WTC11 (cell line): ENCODE measurements around the gene GAS5. TPM values are rescaled to one million over a fixed set of nuclear protein-coding genes. Genes with fewer than 3 reads are reported as not detected.
A peak's percentile ranks its signal among the peaks of the same experiment; 100 is the strongest.

Source experiments
- ATAC-seq: fragments of 200-7000 bp; cut with Tn5 transposase; 2 replicates; pipeline ENCODE4 v1.10.0; 2021; ENCODE audit warnings: mild to moderate bottlenecking, moderate library complexity
- CTCF ChIA-PET: fragments of 300-600 bp; sonication (Branson Sonifier 250); formaldehyde crosslinking; loops from one replicate; lab custom pipeline; 2021; ENCODE audit warnings: antibody characterized with exemption; lab: Charles Lee
- POLR2A ChIA-PET: fragments of 350-600 bp; sonication (Branson Sonifier 250); formaldehyde crosslinking; loops from one replicate; lab custom pipeline; 2021; ENCODE audit warnings: antibody characterized with exemption; lab: Charles Lee
- DNase-seq: peaks from one replicate; pipeline ENCODE4 v3.0.0; 2021; ENCODE audit warnings: low spot score
- H3K27ac Mint-ChIP-seq: 2 replicates; pipeline ENCODE4 v1.8.0; 2021; ENCODE audit warnings: mixed read lengths
- H3K27me3 Mint-ChIP-seq: 2 replicates; pipeline ENCODE4 v1.8.0; 2021; ENCODE audit warnings: low read depth, mild to moderate bottlenecking, moderate library complexity, mixed read lengths
- H3K36me3 Mint-ChIP-seq: 2 replicates; pipeline ENCODE4 v1.8.0; 2021; ENCODE audit warnings: mixed read lengths
- H3K4me1 Mint-ChIP-seq: 2 replicates; pipeline ENCODE4 v1.8.0; 2022; ENCODE audit warnings: mixed read lengths
- H3K4me3 Mint-ChIP-seq: 2 replicates; pipeline ENCODE4 v1.8.0; 2021; ENCODE audit warnings: mild to moderate bottlenecking, moderate library complexity, mixed read lengths
- H3K9me3 Mint-ChIP-seq: 2 replicates; pipeline ENCODE4 v1.8.0; 2021; ENCODE audit warnings: mixed read lengths
- AR ChIP-seq: fragments of 250-450 bp; sonication (Bioruptor Pico); IDR thresholded peaks from 2 replicates; pipeline ENCODE4 v1.9.0; 2021; ENCODE audit warnings: mild to moderate bottlenecking
- ATF6 ChIP-seq: sonication (generic); formaldehyde crosslinking; IDR thresholded peaks from 2 replicates; pipeline ENCODE4 v1.8.1; 2023; ENCODE audit warnings: mild to moderate bottlenecking, missing genetic modification reagents
- CREM ChIP-seq: sonication (generic); formaldehyde crosslinking; IDR thresholded peaks from 2 replicates; pipeline ENCODE4 v1.8.1; 2022; ENCODE audit warnings: mild to moderate bottlenecking, missing genetic modification reagents, moderate library complexity
- ETV6 ChIP-seq: sonication (generic); formaldehyde crosslinking; IDR thresholded peaks from 2 replicates; pipeline ENCODE4 v1.8.1; 2022; ENCODE audit warnings: mild to moderate bottlenecking, missing genetic modification reagents
- FOXP1 ChIP-seq: sonication (generic); formaldehyde crosslinking; IDR thresholded peaks from 2 replicates; pipeline ENCODE4 v1.8.0; 2022; ENCODE audit warnings: missing genetic modification reagents, mild to moderate bottlenecking, moderate library complexity, borderline replicate concordance
- FOXP4 ChIP-seq: sonication (generic); formaldehyde crosslinking; IDR thresholded peaks from 2 replicates; pipeline ENCODE4 v1.8.0; 2022; ENCODE audit warnings: mild to moderate bottlenecking, missing genetic modification reagents
- HMGXB4 ChIP-seq: sonication (generic); formaldehyde crosslinking; IDR thresholded peaks from 2 replicates; pipeline ENCODE4 v1.8.1; 2023; ENCODE audit warnings: mild to moderate bottlenecking, moderate library complexity, missing genetic modification reagents
- KAT7 ChIP-seq: sonication (generic); formaldehyde crosslinking; IDR thresholded peaks from 2 replicates; pipeline ENCODE4 v1.8.1; 2023; ENCODE audit warnings: missing genetic modification reagents, mild to moderate bottlenecking, borderline replicate concordance
- NFE2L1 ChIP-seq: sonication (generic); formaldehyde crosslinking; IDR thresholded peaks from 2 replicates; pipeline ENCODE4 v1.8.1; 2023; ENCODE audit warnings: missing genetic modification reagents
- NR2C2 ChIP-seq: sonication (generic); formaldehyde crosslinking; IDR thresholded peaks from 2 replicates; pipeline ENCODE4 v1.8.0; 2022; ENCODE audit warnings: mild to moderate bottlenecking, missing genetic modification reagents
- PRDM15 ChIP-seq: sonication (generic); formaldehyde crosslinking; IDR thresholded peaks from 2 replicates; pipeline ENCODE4 v1.8.0; 2022; ENCODE audit warnings: missing genetic modification reagents
- PREB ChIP-seq: sonication (generic); formaldehyde crosslinking; IDR thresholded peaks from 2 replicates; pipeline ENCODE4 v1.8.1; 2022; ENCODE audit warnings: mild to moderate bottlenecking, missing genetic modification reagents, moderate library complexity, borderline replicate concordance
- SMAD3 ChIP-seq: sonication (generic); formaldehyde crosslinking; IDR thresholded peaks from 2 replicates; pipeline ENCODE4 v1.8.0; 2022; ENCODE audit warnings: missing genetic modification reagents, mild to moderate bottlenecking, borderline replicate concordance
- SP1 ChIP-seq: sonication (generic); formaldehyde crosslinking; conservative IDR thresholded peaks from 2 replicates; pipeline ENCODE4 v1.8.1; 2022; ENCODE audit warnings: missing genetic modification reagents
- ZNF138 ChIP-seq: sonication (generic); formaldehyde crosslinking; conservative IDR thresholded peaks from 2 replicates; pipeline ENCODE4 v1.8.1; 2022; ENCODE audit warnings: mild to moderate bottlenecking, moderate library complexity, missing genetic modification reagents
- ZNF219 ChIP-seq: sonication (generic); formaldehyde crosslinking; IDR thresholded peaks from 2 replicates; pipeline ENCODE4 v1.8.0; 2023; ENCODE audit warnings: missing genetic modification reagents, mild to moderate bottlenecking, borderline replicate concordance
- ZNF281 ChIP-seq: sonication (generic); formaldehyde crosslinking; IDR thresholded peaks from 2 replicates; pipeline ENCODE4 v1.8.0; 2023; ENCODE audit warnings: mild to moderate bottlenecking, missing genetic modification reagents
- ZNF416 ChIP-seq: fragments of 250-450 bp; sonication (Bioruptor Pico); IDR thresholded peaks from 2 replicates; pipeline ENCODE4 v1.9.0; 2021; ENCODE audit warnings: mild to moderate bottlenecking, inconsistent platforms
- total RNA-seq: library from RNA; stranded (reverse); gene quantifications from 3 replicates; pipeline ENCODE4 v1.2.3, GENCODE V29; 2021

GAS5 gene
- total RNA-seq, 1 experiment from 2014 or later = 818 TPM

GRCh38 chr1:173868266-173869020 lies 654 bp upstream of the GAS5 start, which contains the start of gene ZBTB37 (continued):
- 0 out of 2 replicates have a peak, but pooled peaks have one; percentile 12 for TF ChIP-seq HMGXB4 (CRISPR knock-in tag)
- TF ChIP-seq ATF6 = no peak
- peak; percentile 77 for TF ChIP-seq NR2C2 (CRISPR knock-in tag)
- TF ChIP-seq ETV6 (CRISPR knock-in tag) = peak; percentile 91
- no peak for TF ChIP-seq ZNF219 (CRISPR knock-in tag)
- TF ChIP-seq SMAD3 (CRISPR knock-in tag) = no peak
- no peak for TF ChIP-seq PREB (CRISPR knock-in tag)
- no peak for TF ChIP-seq ZNF138 (CRISPR knock-in tag)
- 0 out of 2 replicates have a peak, but pooled peaks have one; percentile 78 for TF ChIP-seq ZNF281 (CRISPR knock-in tag)
- TF ChIP-seq FOXP4 = peak; percentile 46; the same call in 1 of the 2 replicates
- TF ChIP-seq CREM (CRISPR knock-in tag) = peak; percentile 42; the same call in 1 of the 2 replicates
- peak; percentile 48 for TF ChIP-seq FOXP1 (CRISPR knock-in tag)
- peak; percentile 88 for TF ChIP-seq SP1
- peak; percentile 57; the same call in 1 of the 2 replicates for TF ChIP-seq ZNF416

GRCh38 chr1:173867141-173867752 lies 542 bp downstream of the GAS5 start:
- H3K9me3 Mint-ChIP-seq = no peaks in the 10 kb centered on the region
- ATAC-seq (no peak), DNase-seq (peak; percentile 14)
- no peaks in the 10 kb centered on the region for H3K27me3 Mint-ChIP-seq
- ChIA-PET POLR2A (interaction anchor here (0.6 to 1.9 kb wide), 3 partner anchors 15 to 155 kb away, joined by 3 to 19 read pairs (median 12); partner anchors contain the start of genes CENPL, DARS2 and RC3H1), CTCF (no interaction called here)
- peak overlapping the region; percentile 97 for H3K4me3 Mint-ChIP-seq
- H3K4me1 Mint-ChIP-seq = peaks cover 64% of the 10 kb centered on the region
- H3K36me3 Mint-ChIP-seq = peaks cover 69% of the 10 kb centered on the region
- H3K27ac Mint-ChIP-seq = peak overlapping the region; percentile 100
- peak; percentile 93 for TF ChIP-seq AR (CRISPR knock-in tag)
- TF ChIP-seq NFE2L1 (CRISPR knock-in tag) = 0 out of 2 replicates have a peak, but pooled peaks have one; percentile 39
- TF ChIP-seq PRDM15 = no peak
- TF ChIP-seq KAT7 (CRISPR knock-in tag) = peak; percentile 66; the same call in 1 of the 2 replicates
